ENCODE results near the gene SFT2D1.

Gene SFT2D1

GRCh38 chr6:166325383-166326042 lies 16.8 kb downstream of the SFT2D1 start:
- H3K79me1 ChIP-seq (replicated peaks; ENCODE audit: low read length, poor library complexity, severe bottlenecking), result peaks cover 34% of the 10 kb centered on the region
- no peak overlapping the region for H2BK5ac ChIP-seq (ENCODE audit: low read depth, low read length, poor library complexity, severe bottlenecking)
- H2AFZ ChIP-seq (ENCODE audit: low read depth, low read length), result no peak overlapping the region
- H3K23ac ChIP-seq (ENCODE audit: low read length in 2 of 2), result no peak overlapping the region
- H3K27ac ChIP-seq (ENCODE audit: low read length, poor library complexity, severe bottlenecking), result no peak overlapping the region
- H3K9ac ChIP-seq (ENCODE audit: low read length), result no peak overlapping the region
- DNase-seq, result no peak
- no peak overlapping the region for H3K14ac ChIP-seq (ENCODE audit: low read length in 2 of 2)
- no peak overlapping the region for H4K91ac ChIP-seq (ENCODE audit: low read length)
- no peak overlapping the region for H3K18ac ChIP-seq (ENCODE audit: low read depth in 1 of 2, low read length in 2 of 2)
- WGBS, result 93% methylated on average over 5 of the region's 6 CpGs
- no peak overlapping the region for H3K4ac ChIP-seq (ENCODE audit: low read depth in 1 of 2, low read length in 2 of 2)
- peaks cover 3% of the 10 kb centered on the region for H3K4me1 ChIP-seq (ENCODE audit: control insufficient read depth, insufficient read depth, low read depth, low read length)
- H3K4me2 ChIP-seq (ENCODE audit: low read length, poor library complexity, severe bottlenecking), result no peak overlapping the region
- peaks cover 27 to 84% of the 10 kb centered on the region in 2 experiments for H3K36me3 ChIP-seq (ENCODE audit: control insufficient read depth in 1 of 2, insufficient read depth in 2 of 2, low read depth in 1 of 2, low read length in 2 of 2)
- H3K27me3 ChIP-seq (ENCODE audit: control insufficient read depth in 1 of 2, insufficient read depth in 1 of 2, low read length in 2 of 2), result no peaks in the 10 kb centered on the region
- H3K9me3 ChIP-seq (ENCODE audit: control insufficient read depth, low read length), result no peaks in the 10 kb centered on the region
- no peak overlapping the region for H2BK12ac ChIP-seq (ENCODE audit: low read length in 2 of 2)
- no peak overlapping the region for H2AK5ac ChIP-seq (ENCODE audit: low read length, severe bottlenecking)
- no peak overlapping the region for H2BK120ac ChIP-seq (ENCODE audit: low read depth, low read length)
- no peak overlapping the region for H4K8ac ChIP-seq (ENCODE audit: low read length)
- no peak overlapping the region for H3K4me3 ChIP-seq (ENCODE audit: insufficient read depth in 1 of 2, low read depth in 1 of 2, low read length in 2 of 2)
- no peak overlapping the region for H2BK15ac ChIP-seq (ENCODE audit: low read depth, poor library complexity, severe bottlenecking)

DNA sequence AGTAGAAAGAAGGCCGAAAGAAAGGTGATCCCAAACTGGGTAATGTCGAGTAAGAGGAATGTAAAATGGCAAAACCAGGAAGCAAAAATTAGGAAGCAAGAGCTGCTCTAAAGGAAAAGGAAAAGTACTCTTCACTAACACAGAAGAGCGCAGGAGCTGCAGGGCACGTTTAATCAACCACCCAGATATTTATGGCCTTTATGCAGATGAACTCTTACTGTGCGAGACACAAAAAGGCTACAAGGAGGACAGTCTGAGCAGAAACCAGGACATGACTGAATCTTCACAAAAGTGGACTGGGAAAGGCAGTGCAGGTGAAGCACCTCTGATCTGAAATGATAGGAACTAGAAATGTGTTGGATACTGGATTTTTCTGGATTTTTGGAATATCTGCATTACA lies 18.9 kb downstream of the SFT2D1 start:
- Histone ChIP-seq H2AFZ (ENCODE audit: low read depth, low read length) (no peak overlapping the region), H3K36me3 (ENCODE audit: control insufficient read depth in 1 of 2, insufficient read depth in 2 of 2, low read depth in 1 of 2, low read length in 2 of 2) (peaks cover 28 to 90% of the 10 kb centered on the region in 2 experiments), H2BK120ac (ENCODE audit: low read depth, low read length) (no peak overlapping the region), H3K9me3 (ENCODE audit: control insufficient read depth, low read length) (no peaks in the 10 kb centered on the region), H2AK5ac (ENCODE audit: low read length, severe bottlenecking) (no peak overlapping the region), H3K4me1 (ENCODE audit: control insufficient read depth, insufficient read depth, low read depth, low read length) (peaks cover 11% of the 10 kb centered on the region), H3K27me3 (ENCODE audit: control insufficient read depth in 1 of 2, insufficient read depth in 1 of 2, low read length in 2 of 2) (no peaks in the 10 kb centered on the region), H4K91ac (ENCODE audit: low read length) (no peak overlapping the region), H3K4me2 (ENCODE audit: low read length, poor library complexity, severe bottlenecking) (no peak overlapping the region), H3K18ac (ENCODE audit: low read depth in 1 of 2, low read length in 2 of 2) (no peak overlapping the region), H3K9ac (ENCODE audit: low read length) (no peak overlapping the region), H2BK5ac (ENCODE audit: low read depth, low read length, poor library complexity, severe bottlenecking) (no peak overlapping the region), H2BK15ac (ENCODE audit: low read depth, poor library complexity, severe bottlenecking) (no peak overlapping the region), H3K4me3 (ENCODE audit: insufficient read depth in 1 of 2, low read depth in 1 of 2, low read length in 2 of 2) (no peak overlapping the region), H3K27ac (ENCODE audit: low read length, poor library complexity, severe bottlenecking) (no peak overlapping the region), H3K4ac (ENCODE audit: low read depth in 1 of 2, low read length in 2 of 2) (no peak overlapping the region), H3K23ac (ENCODE audit: low read length in 2 of 2) (no peak overlapping the region), H3K79me1 (replicated peaks; ENCODE audit: low read length, poor library complexity, severe bottlenecking) (peaks cover 27% of the 10 kb centered on the region), H4K8ac (ENCODE audit: low read length) (no peak overlapping the region), H3K14ac (ENCODE audit: low read length in 2 of 2) (no peak overlapping the region), H2BK12ac (ENCODE audit: low read length in 2 of 2) (no peak overlapping the region)
- no peak for DNase-seq
- 88% methylated on average over 5 of the region's 5 CpGs for WGBS

GRCh38 chr6:166318649-166319600 lies 23.4 kb downstream of the SFT2D1 start:
- H2BK12ac ChIP-seq (ENCODE audit: low read length in 2 of 2), result no peak overlapping the region
- H3K18ac ChIP-seq (ENCODE audit: low read depth in 1 of 2, low read length in 2 of 2), result no peak overlapping the region
- no peak overlapping the region for H2AFZ ChIP-seq (ENCODE audit: low read depth, low read length)
- H2BK120ac ChIP-seq (ENCODE audit: low read depth, low read length), result no peak overlapping the region
- DNase-seq, result no peak
- H3K27ac ChIP-seq (ENCODE audit: low read length, poor library complexity, severe bottlenecking), result peak overlapping the region; percentile 72
- no peaks in the 10 kb centered on the region for H3K9me3 ChIP-seq (ENCODE audit: control insufficient read depth, low read length)
- no peak overlapping the region for H2BK5ac ChIP-seq (ENCODE audit: low read depth, low read length, poor library complexity, severe bottlenecking)
- H3K36me3 ChIP-seq (ENCODE audit: control insufficient read depth in 1 of 2, insufficient read depth in 2 of 2, low read depth in 1 of 2, low read length in 2 of 2), result peaks cover 14 to 48% of the 10 kb centered on the region in 2 experiments
- H3K9ac ChIP-seq (ENCODE audit: low read length), result no peak overlapping the region
- whole genome bisulfite sequencing, result 87% methylated on average over 15 of the region's 18 CpGs
- peak overlapping the region; percentile 50 for H2AK5ac ChIP-seq (ENCODE audit: low read length, severe bottlenecking)
- peaks cover 17% of the 10 kb centered on the region for H3K4me1 ChIP-seq (ENCODE audit: control insufficient read depth, insufficient read depth, low read depth, low read length)
- no peak overlapping the region for H4K91ac ChIP-seq (ENCODE audit: low read length)
- H3K4me2 ChIP-seq (ENCODE audit: low read length, poor library complexity, severe bottlenecking), result no peak overlapping the region
- H4K8ac ChIP-seq (ENCODE audit: low read length), result no peak overlapping the region
- H2BK15ac ChIP-seq (ENCODE audit: low read depth, poor library complexity, severe bottlenecking), result no peak overlapping the region
- no peak overlapping the region for H3K14ac ChIP-seq (ENCODE audit: low read length in 2 of 2)
- no peak overlapping the region for H3K4me3 ChIP-seq (ENCODE audit: insufficient read depth in 1 of 2, low read depth in 1 of 2, low read length in 2 of 2)
- H3K79me1 ChIP-seq (replicated peaks; ENCODE audit: low read length, poor library complexity, severe bottlenecking), result peaks cover 7% of the 10 kb centered on the region
- H3K23ac ChIP-seq (ENCODE audit: low read length in 2 of 2), result no peak overlapping the region
- H3K4ac ChIP-seq (ENCODE audit: low read depth in 1 of 2, low read length in 2 of 2), result no peak overlapping the region
- no peaks in the 10 kb centered on the region for H3K27me3 ChIP-seq (ENCODE audit: control insufficient read depth in 1 of 2, insufficient read depth in 1 of 2, low read length in 2 of 2)

DNA sequence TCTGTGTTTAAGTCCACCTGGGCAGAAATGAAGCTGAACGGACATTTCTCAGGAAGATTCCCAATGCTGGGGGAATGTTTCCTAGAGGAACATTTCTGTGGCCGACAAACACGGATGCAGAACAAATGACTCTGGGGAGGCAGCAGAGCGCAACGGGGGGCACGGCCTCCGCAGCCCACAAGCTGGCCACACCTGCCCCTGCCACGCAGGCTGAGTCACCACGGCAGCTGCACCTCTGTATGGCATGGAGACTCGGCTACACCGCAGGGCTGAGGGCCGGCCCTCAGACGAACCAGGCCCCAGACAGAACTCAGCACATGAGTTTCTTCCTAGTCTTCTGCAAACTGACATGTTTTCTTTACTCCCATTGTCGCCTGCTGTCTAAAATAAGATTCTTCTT lies 24.1 kb downstream of the SFT2D1 start:
- no peak overlapping the region for H3K23ac ChIP-seq (ENCODE audit: low read length in 2 of 2)
- no peak overlapping the region for H2AK5ac ChIP-seq (ENCODE audit: low read length, severe bottlenecking)
- no peak overlapping the region for H3K4ac ChIP-seq (ENCODE audit: low read depth in 1 of 2, low read length in 2 of 2)
- peaks cover 14 to 41% of the 10 kb centered on the region in 2 experiments for H3K36me3 ChIP-seq (ENCODE audit: control insufficient read depth in 1 of 2, insufficient read depth in 2 of 2, low read depth in 1 of 2, low read length in 2 of 2)
- no peak overlapping the region for H3K18ac ChIP-seq (ENCODE audit: low read depth in 1 of 2, low read length in 2 of 2)
- H2BK15ac ChIP-seq (ENCODE audit: low read depth, poor library complexity, severe bottlenecking), result no peak overlapping the region
- H2BK5ac ChIP-seq (ENCODE audit: low read depth, low read length, poor library complexity, severe bottlenecking), result no peak overlapping the region
- H2BK12ac ChIP-seq (ENCODE audit: low read length in 2 of 2), result no peak overlapping the region
- no peaks in the 10 kb centered on the region for H3K27me3 ChIP-seq (ENCODE audit: control insufficient read depth in 1 of 2, insufficient read depth in 1 of 2, low read length in 2 of 2)
- H3K4me3 ChIP-seq (ENCODE audit: insufficient read depth in 1 of 2, low read depth in 1 of 2, low read length in 2 of 2), result no peak overlapping the region
- H2BK120ac ChIP-seq (ENCODE audit: low read depth, low read length), result no peak overlapping the region
- H3K79me1 ChIP-seq (replicated peaks; ENCODE audit: low read length, poor library complexity, severe bottlenecking), result peaks cover 6% of the 10 kb centered on the region
- H3K9me3 ChIP-seq (ENCODE audit: control insufficient read depth, low read length), result no peaks in the 10 kb centered on the region
- H4K8ac ChIP-seq (ENCODE audit: low read length), result no peak overlapping the region
- no peak overlapping the region for H2AFZ ChIP-seq (ENCODE audit: low read depth, low read length)
- DNase-seq, result no peak
- no peak overlapping the region for H3K14ac ChIP-seq (ENCODE audit: low read length in 2 of 2)
- H3K9ac ChIP-seq (ENCODE audit: low read length), result no peak overlapping the region
- peaks cover 17% of the 10 kb centered on the region for H3K4me1 ChIP-seq (ENCODE audit: control insufficient read depth, insufficient read depth, low read depth, low read length)
- H3K27ac ChIP-seq (ENCODE audit: low read length, poor library complexity, severe bottlenecking), result peak overlapping the region; percentile 73
- H3K4me2 ChIP-seq (ENCODE audit: low read length, poor library complexity, severe bottlenecking), result no peak overlapping the region
- H4K91ac ChIP-seq (ENCODE audit: low read length), result no peak overlapping the region
- 89% methylated on average over 14 of the region's 14 CpGs for WGBS
